ENCODE measurements around the gene LPP. TPM values are rescaled to one million over a fixed set of nuclear protein-coding genes. Genes with fewer than 3 reads are reported as not detected.

LPP gene
- total RNA-seq, 1 donor = 77.4 TPM

DNA sequence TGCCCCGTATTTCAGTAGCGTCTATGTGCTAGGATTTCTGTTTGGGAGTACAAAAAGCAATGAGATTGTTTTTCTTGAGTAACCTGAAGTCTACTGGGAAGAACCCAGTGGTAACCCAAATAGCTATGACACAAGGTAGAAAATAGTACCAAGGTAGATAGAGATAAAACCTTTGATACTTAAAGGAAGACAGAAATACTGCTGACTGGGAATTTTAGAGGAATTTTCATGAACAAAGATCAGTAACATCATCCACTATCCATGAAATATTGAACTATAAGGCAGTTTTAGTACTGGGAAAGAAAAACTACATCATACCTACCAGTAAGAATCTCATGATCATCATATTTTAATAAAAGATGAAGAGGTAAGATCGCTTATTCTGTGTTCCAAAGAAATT is 489.8 kb downstream of the LPP start:
- H3K27ac ChIP-seq (ENCODE audit: low read depth, low read length) = no peak overlapping the region
- H3K9me3 ChIP-seq (ENCODE audit: low read depth, low read length) = no peaks in the 10 kb centered on the region
- peaks cover 7% of the 10 kb centered on the region for H3K79me2 ChIP-seq (ENCODE audit: insufficient read depth, low read length)
- no peak for DNase-seq (ENCODE audit: insufficient read length, low spot score, missing footprints)
- no peaks in the 10 kb centered on the region for H3K27me3 ChIP-seq (ENCODE audit: insufficient read depth, low read length)
- H3K4me2 ChIP-seq (ENCODE audit: insufficient read depth, low read length) = no peak overlapping the region
- H4K20me1 ChIP-seq (ENCODE audit: insufficient read depth, low read length) = peaks cover 5% of the 10 kb centered on the region
- no peak overlapping the region for H3K4me3 ChIP-seq (ENCODE audit: insufficient read depth, low read length)
- H3K4me1 ChIP-seq (ENCODE audit: insufficient read depth, low read length) = peaks cover 5% of the 10 kb centered on the region
- H2AFZ ChIP-seq (ENCODE audit: low read length) = no peak overlapping the region
- H3K36me3 ChIP-seq (ENCODE audit: insufficient read depth, low read length) = peaks cover 4% of the 10 kb centered on the region
- TF ChIP-seq, protein P1, sequence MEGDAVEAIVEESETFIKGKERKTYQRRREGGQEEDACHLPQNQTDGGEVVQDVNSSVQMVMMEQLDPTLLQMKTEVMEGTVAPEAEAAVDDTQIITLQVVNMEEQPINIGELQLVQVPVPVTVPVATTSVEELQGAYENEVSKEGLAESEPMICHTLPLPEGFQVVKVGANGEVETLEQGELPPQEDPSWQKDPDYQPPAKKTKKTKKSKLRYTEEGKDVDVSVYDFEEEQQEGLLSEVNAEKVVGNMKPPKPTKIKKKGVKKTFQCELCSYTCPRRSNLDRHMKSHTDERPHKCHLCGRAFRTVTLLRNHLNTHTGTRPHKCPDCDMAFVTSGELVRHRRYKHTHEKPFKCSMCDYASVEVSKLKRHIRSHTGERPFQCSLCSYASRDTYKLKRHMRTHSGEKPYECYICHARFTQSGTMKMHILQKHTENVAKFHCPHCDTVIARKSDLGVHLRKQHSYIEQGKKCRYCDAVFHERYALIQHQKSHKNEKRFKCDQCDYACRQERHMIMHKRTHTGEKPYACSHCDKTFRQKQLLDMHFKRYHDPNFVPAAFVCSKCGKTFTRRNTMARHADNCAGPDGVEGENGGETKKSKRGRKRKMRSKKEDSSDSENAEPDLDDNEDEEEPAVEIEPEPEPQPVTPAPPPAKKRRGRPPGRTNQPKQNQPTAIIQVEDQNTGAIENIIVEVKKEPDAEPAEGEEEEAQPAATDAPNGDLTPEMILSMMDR (IDR thresholded peaks at IDR 0.05; ENCODE audit: extremely low read depth, low read depth, low read length) = no peak

GRCh38 chr3:188646592-188646991 is 492.6 kb downstream of the LPP start:
- H3K36me3 ChIP-seq (ENCODE audit: insufficient read depth, low read length) = peaks cover 4% of the 10 kb centered on the region
- no peak for DNase-seq (ENCODE audit: insufficient read length, low spot score, missing footprints)
- H2AFZ ChIP-seq (ENCODE audit: low read length) = no peak overlapping the region
- TF ChIP-seq, protein P1 (IDR thresholded peaks at IDR 0.05; ENCODE audit: extremely low read depth, low read depth, low read length) = no peak
- no peak overlapping the region for H3K4me2 ChIP-seq (ENCODE audit: insufficient read depth, low read length)
- peaks cover 13% of the 10 kb centered on the region for H4K20me1 ChIP-seq (ENCODE audit: insufficient read depth, low read length)
- H3K4me1 ChIP-seq (ENCODE audit: insufficient read depth, low read length) = peaks cover 4% of the 10 kb centered on the region
- peaks cover 11% of the 10 kb centered on the region for H3K79me2 ChIP-seq (ENCODE audit: insufficient read depth, low read length)
- no peak overlapping the region for H3K4me3 ChIP-seq (ENCODE audit: insufficient read depth, low read length)
- no peak overlapping the region for H3K27ac ChIP-seq (ENCODE audit: low read depth, low read length)
- H3K27me3 ChIP-seq (ENCODE audit: insufficient read depth, low read length) = no peaks in the 10 kb centered on the region
- H3K9me3 ChIP-seq (ENCODE audit: low read depth, low read length) = no peaks in the 10 kb centered on the region

GRCh38 chr3:188647237-188647636 is 493.3 kb downstream of the LPP start:
- Histone ChIP-seq H3K4me2 (ENCODE audit: insufficient read depth, low read length) (no peak overlapping the region), H3K4me3 (ENCODE audit: insufficient read depth, low read length) (no peak overlapping the region), H2AFZ (ENCODE audit: low read length) (no peak overlapping the region), H3K36me3 (ENCODE audit: insufficient read depth, low read length) (peaks cover 4% of the 10 kb centered on the region), H3K27me3 (ENCODE audit: insufficient read depth, low read length) (no peaks in the 10 kb centered on the region), H3K4me1 (ENCODE audit: insufficient read depth, low read length) (peaks cover 4% of the 10 kb centered on the region), H3K27ac (ENCODE audit: low read depth, low read length) (no peak overlapping the region), H3K9me3 (ENCODE audit: low read depth, low read length) (no peaks in the 10 kb centered on the region), H4K20me1 (ENCODE audit: insufficient read depth, low read length) (peaks cover 13% of the 10 kb centered on the region), H3K79me2 (ENCODE audit: insufficient read depth, low read length) (peaks cover 11% of the 10 kb centered on the region)
- TF ChIP-seq, protein P1 (IDR thresholded peaks at IDR 0.05; ENCODE audit: extremely low read depth, low read depth, low read length) = no peak
- DNase-seq (ENCODE audit: insufficient read length, low spot score, missing footprints) = no peak

GRCh38 chr3:188649521-188649920 is 495.6 kb downstream of the LPP start:
- peaks cover 20% of the 10 kb centered on the region for H3K79me2 ChIP-seq (ENCODE audit: insufficient read depth, low read length)
- H3K4me3 ChIP-seq (ENCODE audit: insufficient read depth, low read length) = no peak overlapping the region
- H2AFZ ChIP-seq (ENCODE audit: low read length) = no peak overlapping the region
- H3K27ac ChIP-seq (ENCODE audit: low read depth, low read length) = no peak overlapping the region
- H3K4me1 ChIP-seq (ENCODE audit: insufficient read depth, low read length) = peaks cover 4% of the 10 kb centered on the region
- no peak overlapping the region for H3K4me2 ChIP-seq (ENCODE audit: insufficient read depth, low read length)
- no peaks in the 10 kb centered on the region for H3K27me3 ChIP-seq (ENCODE audit: insufficient read depth, low read length)
- peaks cover 15% of the 10 kb centered on the region for H4K20me1 ChIP-seq (ENCODE audit: insufficient read depth, low read length)
- DNase-seq (ENCODE audit: insufficient read length, low spot score, missing footprints) = peak; percentile 36
- TF ChIP-seq, protein P1 (IDR thresholded peaks at IDR 0.05; ENCODE audit: extremely low read depth, low read depth, low read length) = no peak
- no peaks in the 10 kb centered on the region for H3K9me3 ChIP-seq (ENCODE audit: low read depth, low read length)
- peaks cover 4% of the 10 kb centered on the region for H3K36me3 ChIP-seq (ENCODE audit: insufficient read depth, low read length)
